Neural cell (in vitro differentiated cells): ENCODE results near the gene CFAP299. TPM values are rescaled to one million over a fixed set of nuclear protein-coding genes. Genes with fewer than 3 reads are reported as not detected.

Experiments
- H2AFZ ChIP-seq: fragments of 200-600, 300-800 bp; sonication (generic), shearing (Covaris generic); 2 replicates; pipeline ENCODE4 v1.6.0; 2014; ENCODE audit warnings: low read depth, mild to moderate bottlenecking, antibody characterized with exemption, low read length, moderate library complexity
- H3F3A ChIP-seq: fragments of 200-600 bp; shearing (Covaris generic); 2 replicates; pipeline ENCODE4 v1.6.1; 2016; ENCODE audit warnings: mild to moderate bottlenecking, moderate library complexity, mixed read lengths, antibody characterized with exemption, low read length; ENCODE audit not compliant: insufficient read depth, poor library complexity, severe bottlenecking
- H3K27ac ChIP-seq: fragments of 200-600, 300-800 bp; sonication (generic), shearing (Covaris generic); 2 replicates; pipeline ENCODE4 v1.5.1; 2014; ENCODE audit warnings: mild to moderate bottlenecking, low read length, moderate library complexity
- H3K27me3 ChIP-seq: fragments of 300-800, 200-600 bp; sonication (generic), shearing (Covaris generic); 2 replicates; pipeline ENCODE4 v1.6.0; 2014; ENCODE audit warnings: mild to moderate bottlenecking, low read depth, low read length, moderate library complexity; ENCODE audit not compliant: insufficient read depth
- H3K36me3 ChIP-seq: fragments of 300-800, 200-600 bp; sonication (generic), shearing (Covaris generic); 2 replicates; pipeline ENCODE4 v1.5.1; 2014; ENCODE audit warnings: mild to moderate bottlenecking, antibody characterized with exemption, low read length, moderate library complexity; ENCODE audit not compliant: insufficient read depth
- H3K4me2 ChIP-seq: fragments of 300-800, 200-600 bp; sonication (generic), shearing (Covaris generic); 2 replicates; pipeline ENCODE4 v1.6.0; 2014; ENCODE audit warnings: mild to moderate bottlenecking, low read length
- H3K4me3 ChIP-seq: fragments of 300-800, 200-600 bp; sonication (generic), shearing (Covaris generic); 2 replicates; pipeline ENCODE4 v1.5.1; 2014; ENCODE audit warnings: mild to moderate bottlenecking, low read length, moderate library complexity
- H3K79me2 ChIP-seq: fragments of 200-600 bp; shearing (Covaris generic); replicated peaks from 2 replicates; pipeline ENCODE4 v1.6.0; 2014; ENCODE audit warnings: mild to moderate bottlenecking, low read length, moderate library complexity; ENCODE audit not compliant: insufficient read depth
- H3K9ac ChIP-seq: fragments of 300-800, 200-600 bp; sonication (generic), shearing (Covaris generic); 2 replicates; pipeline ENCODE4 v1.6.1; 2016; ENCODE audit warnings: mild to moderate bottlenecking, low read length, mixed read lengths
- H3K9me2 ChIP-seq: fragments of 200-600 bp; shearing (Covaris generic); 2 replicates; pipeline ENCODE4 v1.6.1; 2016; ENCODE audit warnings: mild to moderate bottlenecking, low read length, mixed read lengths; ENCODE audit not compliant: insufficient read depth
- H3K9me3 ChIP-seq: fragments of 200-600, 300-800 bp; sonication (generic), shearing (Covaris generic); 2 replicates; pipeline ENCODE4 v1.6.1; 2016; ENCODE audit warnings: mild to moderate bottlenecking, mixed run types, low read length, moderate library complexity, mixed read lengths
- H4K20me1 ChIP-seq: fragments of 200-600 bp; shearing (Covaris generic); 2 replicates; pipeline ENCODE4 v1.6.1; 2016; ENCODE audit warnings: mild to moderate bottlenecking, mixed run types; ENCODE audit not compliant: insufficient read depth
- EP300 ChIP-seq: fragments of 450-650 bp; conservative IDR thresholded peaks from 2 replicates; pipeline ENCODE4 v1.6.1; 2014; ENCODE audit warnings: antibody characterized with exemption, mild to moderate bottlenecking, moderate library complexity; ENCODE audit not compliant: poor library complexity, severe bottlenecking
- EZH2 ChIP-seq: fragments of 200-600, 300-800 bp; shearing (Covaris generic), sonication (generic); IDR thresholded peaks from 2 replicates; pipeline ENCODE4 v1.6.1; 2014; ENCODE audit warnings: antibody characterized with exemption, low read length, borderline replicate concordance, mild to moderate bottlenecking; ENCODE audit not compliant: insufficient read depth, poor library complexity, severe bottlenecking
- MXI1 ChIP-seq: fragments of 450-650 bp; conservative IDR thresholded peaks from 2 replicates; pipeline ENCODE4 v1.6.1; 2014; ENCODE audit warnings: antibody characterized with exemption, mild to moderate bottlenecking; ENCODE audit not compliant: poor library complexity, severe bottlenecking
- POLR2AphosphoS5 ChIP-seq: IDR thresholded peaks from 2 replicates; pipeline ENCODE4 v1.6.1; 2012
- RAD21 ChIP-seq: fragments of 450-650 bp; conservative IDR thresholded peaks from 2 replicates; pipeline ENCODE4 v1.6.1; 2014; ENCODE audit warnings: antibody characterized with exemption, mild to moderate bottlenecking, moderate library complexity
- REST ChIP-seq: IDR thresholded peaks from 2 replicates; pipeline ENCODE4 v1.6.1; 2012; ENCODE audit warnings: borderline replicate concordance
- SMC3 ChIP-seq: fragments of 450-650 bp; conservative IDR thresholded peaks from 2 replicates; pipeline ENCODE4 v1.6.1; 2014; ENCODE audit warnings: antibody characterized with exemption, mild to moderate bottlenecking, moderate library complexity; ENCODE audit not compliant: poor library complexity
- TAF1 ChIP-seq: IDR thresholded peaks from 2 replicates; pipeline ENCODE4 v1.6.1; 2012; ENCODE audit warnings: low read depth
- polyA plus RNA-seq: library from polyadenylated mRNA; depleted of rRNA; stranded (reverse); fragments of >200 nt; gene quantifications from 2 replicates; pipeline ENCODE4 v1.2.3, GENCODE V29; 2014
- TF ChIP-seq, protein P1 (sequence below): fragments of 450-650 bp; IDR thresholded peaks from 2 replicates; pipeline ENCODE4 v1.5.1; 2014; ENCODE audit warnings: antibody characterized with exemption, mild to moderate bottlenecking, moderate library complexity; ENCODE audit not compliant: poor library complexity, severe bottlenecking

CFAP299 gene
- polyA plus RNA-seq, 1 donor from 2014 or later, result not detected

- no peaks in the 10 kb centered on the region for H3F3A ChIP-seq
- H4K20me1 ChIP-seq, result no peaks in the 10 kb centered on the region
- H3K36me3 ChIP-seq, result no peaks in the 10 kb centered on the region
- no peaks in the 10 kb centered on the region for H3K79me2 ChIP-seq
- no peak overlapping the region for H3K27ac ChIP-seq
- no peak overlapping the region for H3K4me2 ChIP-seq
- TF ChIP-seq EZH2, result no peak
- no peak for TF ChIP-seq EP300
- no peak for TF ChIP-seq TAF1
- TF ChIP-seq MXI1, result no peak
- no peak for TF ChIP-seq RAD21
- no peak for TF ChIP-seq SMC3
- TF ChIP-seq REST, result no peak
- TF ChIP-seq, protein P1, sequence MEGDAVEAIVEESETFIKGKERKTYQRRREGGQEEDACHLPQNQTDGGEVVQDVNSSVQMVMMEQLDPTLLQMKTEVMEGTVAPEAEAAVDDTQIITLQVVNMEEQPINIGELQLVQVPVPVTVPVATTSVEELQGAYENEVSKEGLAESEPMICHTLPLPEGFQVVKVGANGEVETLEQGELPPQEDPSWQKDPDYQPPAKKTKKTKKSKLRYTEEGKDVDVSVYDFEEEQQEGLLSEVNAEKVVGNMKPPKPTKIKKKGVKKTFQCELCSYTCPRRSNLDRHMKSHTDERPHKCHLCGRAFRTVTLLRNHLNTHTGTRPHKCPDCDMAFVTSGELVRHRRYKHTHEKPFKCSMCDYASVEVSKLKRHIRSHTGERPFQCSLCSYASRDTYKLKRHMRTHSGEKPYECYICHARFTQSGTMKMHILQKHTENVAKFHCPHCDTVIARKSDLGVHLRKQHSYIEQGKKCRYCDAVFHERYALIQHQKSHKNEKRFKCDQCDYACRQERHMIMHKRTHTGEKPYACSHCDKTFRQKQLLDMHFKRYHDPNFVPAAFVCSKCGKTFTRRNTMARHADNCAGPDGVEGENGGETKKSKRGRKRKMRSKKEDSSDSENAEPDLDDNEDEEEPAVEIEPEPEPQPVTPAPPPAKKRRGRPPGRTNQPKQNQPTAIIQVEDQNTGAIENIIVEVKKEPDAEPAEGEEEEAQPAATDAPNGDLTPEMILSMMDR, result no peak
- H3K9ac ChIP-seq, result no peak overlapping the region
- no peaks in the 10 kb centered on the region for H3K27me3 ChIP-seq
- H3K9me2 ChIP-seq, result no peaks in the 10 kb centered on the region
- H3K4me3 ChIP-seq, result no peak overlapping the region
- H2AFZ ChIP-seq, result no peak overlapping the region
- no peaks in the 10 kb centered on the region for H3K9me3 ChIP-seq
These were observed 191.2 kb downstream of the CFAP299 start for GRCh38 chr4:80526697-80527096.

GRCh38 chr4:80529026-80529425 is 193.5 kb downstream of the CFAP299 start:
- Histone ChIP-seq H3K27ac (no peak overlapping the region), H3K4me2 (no peak overlapping the region), H3K4me3 (no peak overlapping the region), H3K36me3 (no peaks in the 10 kb centered on the region), H3F3A (no peaks in the 10 kb centered on the region), H3K9me3 (no peaks in the 10 kb centered on the region), H2AFZ (no peak overlapping the region), H3K79me2 (no peaks in the 10 kb centered on the region), H3K9ac (no peak overlapping the region), H3K27me3 (no peaks in the 10 kb centered on the region), H4K20me1 (no peaks in the 10 kb centered on the region), H3K9me2 (no peaks in the 10 kb centered on the region)
- TF ChIP-seq SMC3 (no peak), TAF1 (no peak), POLR2AphosphoS5 (no peak), REST (no peak), EZH2 (no peak), MXI1 (no peak), EP300 (no peak), RAD21 (no peak)
- TF ChIP-seq, protein P1, result no peak
